Measurements from ENCODE around the gene USP13. TPM values are rescaled to one million over a fixed set of nuclear protein-coding genes. Genes with fewer than 3 reads are reported as not detected.

USP13 gene
- total RNA-seq, 2 experiments from 2014 or later = 25.8 to 49.7 TPM

- intact Hi-C loops (cut with micrococcal nuclease; ENCODE audit: unreplicated experiment) = no loop called here
- BruUV-seq (replicated peaks) = no TSS peak
- H3K4me2 ChIP-seq (ENCODE audit: low read length) = no peak overlapping the region
- ChIA-PET POLR2A (interaction anchor here (0.8 to 1.2 kb wide), 2 partner anchors 13 to 17 kb away, joined by 3 read pairs; no protein-coding TSS in a partner anchor), CTCF (ENCODE audit: unreplicated experiment) (interaction anchor here (1.0 kb wide), 1 partner anchor 8 kb away, joined by 3 read pairs; no protein-coding TSS in a partner anchor)
- no peaks in the 10 kb centered on the region for H3K9me2 ChIP-seq (ENCODE audit: insufficient read depth, low read length)
- H2AFZ ChIP-seq (ENCODE audit: low read length) = no peak overlapping the region
- no peak for DNase-seq (ENCODE audit: low spot score)
- peaks cover 52% of the 10 kb centered on the region for H3K36me3 ChIP-seq (ENCODE audit: insufficient read depth, low read length)
- no peak overlapping the region for H3K27ac ChIP-seq (ENCODE audit: low read depth, low read length, poor library complexity, severe bottlenecking)
- H3K79me2 ChIP-seq (ENCODE audit: insufficient read depth, low read depth, low read length) = peaks cover 99% of the 10 kb centered on the region
- peaks cover 24% of the 10 kb centered on the region for H3K4me1 ChIP-seq (ENCODE audit: insufficient read depth, low read length, poor library complexity, severe bottlenecking)
- H3K9me3 ChIP-seq (ENCODE audit: low read length) = no peaks in the 10 kb centered on the region; the same call in 1 of the 2 replicates
- TF ChIP-seq, protein P1, sequence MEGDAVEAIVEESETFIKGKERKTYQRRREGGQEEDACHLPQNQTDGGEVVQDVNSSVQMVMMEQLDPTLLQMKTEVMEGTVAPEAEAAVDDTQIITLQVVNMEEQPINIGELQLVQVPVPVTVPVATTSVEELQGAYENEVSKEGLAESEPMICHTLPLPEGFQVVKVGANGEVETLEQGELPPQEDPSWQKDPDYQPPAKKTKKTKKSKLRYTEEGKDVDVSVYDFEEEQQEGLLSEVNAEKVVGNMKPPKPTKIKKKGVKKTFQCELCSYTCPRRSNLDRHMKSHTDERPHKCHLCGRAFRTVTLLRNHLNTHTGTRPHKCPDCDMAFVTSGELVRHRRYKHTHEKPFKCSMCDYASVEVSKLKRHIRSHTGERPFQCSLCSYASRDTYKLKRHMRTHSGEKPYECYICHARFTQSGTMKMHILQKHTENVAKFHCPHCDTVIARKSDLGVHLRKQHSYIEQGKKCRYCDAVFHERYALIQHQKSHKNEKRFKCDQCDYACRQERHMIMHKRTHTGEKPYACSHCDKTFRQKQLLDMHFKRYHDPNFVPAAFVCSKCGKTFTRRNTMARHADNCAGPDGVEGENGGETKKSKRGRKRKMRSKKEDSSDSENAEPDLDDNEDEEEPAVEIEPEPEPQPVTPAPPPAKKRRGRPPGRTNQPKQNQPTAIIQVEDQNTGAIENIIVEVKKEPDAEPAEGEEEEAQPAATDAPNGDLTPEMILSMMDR (conservative IDR thresholded peaks at IDR 0.05; ENCODE audit: low read length) = no peak
- no peak for TF ChIP-seq EZH2phosphoT487 (IDR thresholded peaks at IDR 0.05; ENCODE audit: borderline replicate concordance, low read depth, low read length)
- H4K20me1 ChIP-seq (ENCODE audit: insufficient read depth, low read length) = peaks cover 51% of the 10 kb centered on the region
- H3K4me3 ChIP-seq (ENCODE audit: low read depth, low read length, poor library complexity, severe bottlenecking) = no peak overlapping the region
Observed at GRCh38 chr3:179658606-179659005, 5.8 kb downstream of the USP13 start.

GRCh38 chr3:179660872-179661271 lies 8.0 kb downstream of the USP13 start:
- TSS peak; percentile 8 for BruUV-seq (replicated peaks)
- Histone ChIP-seq H3K4me3 (ENCODE audit: low read depth, low read length, poor library complexity, severe bottlenecking) (no peak overlapping the region), H3K9me2 (ENCODE audit: insufficient read depth, low read length) (no peaks in the 10 kb centered on the region), H3K9me3 (ENCODE audit: low read length) (no peaks in the 10 kb centered on the region; the same call in 1 of the 2 replicates), H3K79me2 (ENCODE audit: insufficient read depth, low read depth, low read length) (peaks cover 99% of the 10 kb centered on the region), H3K27ac (ENCODE audit: low read depth, low read length, poor library complexity, severe bottlenecking) (no peak overlapping the region), H3K36me3 (ENCODE audit: insufficient read depth, low read length) (peaks cover 40% of the 10 kb centered on the region), H4K20me1 (ENCODE audit: insufficient read depth, low read length) (peaks cover 43% of the 10 kb centered on the region), H3K4me2 (ENCODE audit: low read length) (no peak overlapping the region), H2AFZ (ENCODE audit: low read length) (no peak overlapping the region), H3K4me1 (ENCODE audit: insufficient read depth, low read length, poor library complexity, severe bottlenecking) (peaks cover 6% of the 10 kb centered on the region)
- ChIA-PET POLR2A (interaction anchor here (0.7 to 1.5 kb wide), 5 partner anchors 11 to 941 kb away, joined by 3 to 6 read pairs (median 3); partner anchors contain the start of gene TTC14), CTCF (ENCODE audit: unreplicated experiment) (interaction anchor here (0.7 kb wide), 1 partner anchor 9 kb away, joined by 3 read pairs; no protein-coding TSS in a partner anchor)
- no peak for DNase-seq (ENCODE audit: low spot score)
- intact Hi-C loops (cut with micrococcal nuclease; ENCODE audit: unreplicated experiment) = no loop called here
- TF ChIP-seq, protein P1 (conservative IDR thresholded peaks at IDR 0.05; ENCODE audit: low read length) = no peak
- TF ChIP-seq EZH2phosphoT487 (IDR thresholded peaks at IDR 0.05; ENCODE audit: borderline replicate concordance, low read depth, low read length) = no peak

DNA sequence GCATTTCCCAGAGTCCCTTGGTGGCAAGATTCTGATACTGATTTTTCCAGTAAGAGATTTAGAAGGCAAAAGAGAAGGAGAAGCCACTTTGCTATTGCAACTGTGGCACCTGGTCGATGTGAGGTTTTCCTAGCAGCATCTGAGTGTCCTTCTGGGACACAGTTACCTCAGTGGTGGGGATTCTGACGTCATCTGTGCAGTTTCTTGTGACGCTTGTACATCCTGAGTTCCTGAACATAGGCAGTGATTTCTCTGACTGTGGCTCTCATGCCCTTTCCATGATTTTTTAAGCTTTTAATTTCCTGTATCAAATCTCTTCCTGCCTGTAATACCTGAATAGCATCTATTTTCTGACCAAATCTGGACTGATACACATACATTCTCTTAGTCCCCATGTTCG lies 8.9 kb downstream of the USP13 start:
- CTCF ChIA-PET (ENCODE audit: unreplicated experiment) = no interaction called here
- no TSS peak for BruUV-seq (replicated peaks)
- no peak for DNase-seq (ENCODE audit: low spot score)
- Histone ChIP-seq H3K4me2 (ENCODE audit: low read length) (no peak overlapping the region), H3K36me3 (ENCODE audit: insufficient read depth, low read length) (peaks cover 30% of the 10 kb centered on the region), H3K4me1 (ENCODE audit: insufficient read depth, low read length, poor library complexity, severe bottlenecking) (peaks cover 5% of the 10 kb centered on the region), H3K9me2 (ENCODE audit: insufficient read depth, low read length) (no peaks in the 10 kb centered on the region), H4K20me1 (ENCODE audit: insufficient read depth, low read length) (peaks cover 33% of the 10 kb centered on the region), H3K4me3 (ENCODE audit: low read depth, low read length, poor library complexity, severe bottlenecking) (no peak overlapping the region), H3K9me3 (ENCODE audit: low read length) (no peaks in the 10 kb centered on the region), H3K27ac (ENCODE audit: low read depth, low read length, poor library complexity, severe bottlenecking) (no peak overlapping the region), H3K79me2 (ENCODE audit: insufficient read depth, low read depth, low read length) (peaks cover 99% of the 10 kb centered on the region), H2AFZ (ENCODE audit: low read length) (no peak overlapping the region)
- intact Hi-C loops (cut with micrococcal nuclease; ENCODE audit: unreplicated experiment) = no loop called here
- TF ChIP-seq, protein P1 (conservative IDR thresholded peaks at IDR 0.05; ENCODE audit: low read length) = no peak
- TF ChIP-seq EZH2phosphoT487 (IDR thresholded peaks at IDR 0.05; ENCODE audit: borderline replicate concordance, low read depth, low read length) = no peak
- POLR2A ChIA-PET = interaction anchor here (0.7 to 1.5 kb wide), 7 partner anchors 9 to 1252 kb away, joined by 3 to 7 read pairs (median 3); partner anchors contain the start of genes TTC14 and USP13

All from OCI-LY7 (cell line).